ENCODE results near the gene TCF4. TPM values are rescaled to one million over a fixed set of nuclear protein-coding genes. Genes with fewer than 3 reads are reported as not detected.

TCF4 gene
- 100 to 1,000 TPM; 104 to 235 (median 142) TPM for polyA plus RNA-seq (ENCODE audit: insufficient read length in 12 of 12)
- long read RNA-seq, donor 1, full-length matches to known transcripts, result 11 of 58 reads
- long read RNA-seq, donor 1, partial matches to known transcripts, result 47 of 58 reads
- long read RNA-seq, donor 1, other reads (novel, unspliced or antisense), result 0 of 58 reads
- long read RNA-seq, donor 2, full-length matches to known transcripts, result 16 of 26 reads
- long read RNA-seq, donor 2, partial matches to known transcripts, result 10 of 26 reads
- long read RNA-seq, donor 2, other reads (novel, unspliced or antisense), result 0 of 26 reads
- long read RNA-seq, donor 3, full-length matches to known transcripts, result 6 of 13 reads
- long read RNA-seq, donor 3, partial matches to known transcripts, result 7 of 13 reads
- long read RNA-seq, donor 3, other reads (novel, unspliced or antisense), result 0 of 13 reads
- long read RNA-seq, donor 4, partial matches to known transcripts, result 0 of 3 reads
- long read RNA-seq, donor 4, other reads (novel, unspliced or antisense), result 0 of 3 reads
- long read RNA-seq, donor 5, full-length matches to known transcripts, result 9 of 25 reads
- long read RNA-seq, donor 5, partial matches to known transcripts, result 16 of 25 reads
- long read RNA-seq, donor 5, other reads (novel, unspliced or antisense), result 0 of 25 reads
- long read RNA-seq, donor 6, partial matches to known transcripts, result 0 of 4 reads
- long read RNA-seq, donor 6, other reads (novel, unspliced or antisense), result 0 of 4 reads
- long read RNA-seq, donor 7, full-length matches to known transcripts, result 11 of 11 reads
- long read RNA-seq, donor 7, partial matches to known transcripts, result 0 of 11 reads
- long read RNA-seq, donor 7, other reads (novel, unspliced or antisense), result 0 of 11 reads
- long read RNA-seq, donor 8, full-length matches to known transcripts, result 26 of 58 reads
- long read RNA-seq, donor 8, partial matches to known transcripts, result 32 of 58 reads
- long read RNA-seq, donor 8, other reads (novel, unspliced or antisense), result 0 of 58 reads
- long read RNA-seq, donor 9, partial matches to known transcripts, result 6 of 11 reads
- long read RNA-seq, donor 9, other reads (novel, unspliced or antisense), result 0 of 11 reads
- long read RNA-seq, donor 10, full-length matches to known transcripts, result 13 of 29 reads
- long read RNA-seq, donor 10, partial matches to known transcripts, result 16 of 29 reads
- long read RNA-seq, donor 10, other reads (novel, unspliced or antisense), result 0 of 29 reads
- long read RNA-seq, donor 11, full-length matches to known transcripts, result 12 of 12 reads
- long read RNA-seq, donor 11, partial matches to known transcripts, result 0 of 12 reads
- long read RNA-seq, donor 11, other reads (novel, unspliced or antisense), result 0 of 12 reads

DNA sequence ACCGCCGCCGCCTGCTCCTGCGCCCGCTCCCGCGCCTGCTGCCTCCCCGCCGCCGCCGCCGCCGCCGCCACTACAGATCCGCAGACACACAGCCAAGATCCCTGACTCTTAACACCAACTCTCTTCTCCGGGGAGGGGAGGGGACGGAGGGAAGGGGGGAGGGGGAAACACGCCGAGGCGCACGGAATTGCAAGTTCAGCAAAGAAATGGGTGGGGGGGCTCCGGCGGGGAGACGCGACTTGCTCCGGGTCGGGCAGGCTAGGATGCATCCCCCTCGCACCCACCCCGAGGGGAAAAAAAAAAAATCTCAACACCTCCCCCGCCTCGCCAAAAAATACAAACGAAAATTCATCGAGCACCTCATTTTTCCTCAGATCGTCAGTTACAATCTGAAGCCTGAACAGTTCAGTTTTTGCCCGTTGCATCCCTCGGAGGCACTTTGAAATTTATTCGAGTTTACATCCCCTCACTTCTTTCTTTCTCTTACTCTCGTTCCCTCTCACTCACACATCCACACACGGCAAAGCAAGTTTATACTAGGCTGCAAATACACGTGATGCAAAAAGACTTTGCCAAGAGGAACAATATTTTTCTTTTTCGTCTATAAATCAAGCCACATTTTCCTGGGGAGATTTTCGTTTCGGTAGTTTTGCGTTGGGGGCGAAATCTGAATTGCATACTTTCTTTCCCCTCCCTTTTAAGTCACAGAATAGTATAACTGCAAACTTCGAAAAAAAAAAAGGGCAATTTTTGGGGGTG lies at the start of gene TCF4:
Gene TCF4, minus strand, starts transcription at position 82 of the 759 bp plus-strand sequence. CDS start 1,076 bp downstream, outside the sequence.
- DNase-seq, result peak; percentile 76

- DNase-seq, result no peak
Observed at GRCh38 chr18:55637204-55637603, 49.2 kb upstream of the TCF4 start.

- no peak for DNase-seq
Observed at GRCh38 chr18:55635439-55635838, 47.4 kb upstream of the TCF4 start.

DNA sequence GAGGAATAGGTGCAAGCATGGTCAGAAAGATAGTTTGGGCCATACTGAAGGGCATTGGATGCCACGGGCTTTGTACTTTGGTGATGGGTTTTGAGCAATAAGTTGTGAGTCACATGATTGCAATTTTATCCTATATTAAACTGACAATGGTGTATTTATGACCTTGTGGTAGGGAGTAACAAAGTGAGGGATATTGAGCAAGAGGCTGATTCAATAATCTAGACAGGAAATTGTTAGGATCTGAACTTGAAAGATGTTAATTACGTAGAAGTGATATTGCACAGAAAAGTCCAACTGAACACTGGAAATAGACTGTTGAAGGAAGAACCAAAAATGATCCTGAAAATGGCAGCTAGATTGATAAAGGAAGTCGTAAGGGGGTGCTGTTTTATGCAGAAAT lies 46.6 kb upstream of the TCF4 start:
- no peak for DNase-seq

DNA sequence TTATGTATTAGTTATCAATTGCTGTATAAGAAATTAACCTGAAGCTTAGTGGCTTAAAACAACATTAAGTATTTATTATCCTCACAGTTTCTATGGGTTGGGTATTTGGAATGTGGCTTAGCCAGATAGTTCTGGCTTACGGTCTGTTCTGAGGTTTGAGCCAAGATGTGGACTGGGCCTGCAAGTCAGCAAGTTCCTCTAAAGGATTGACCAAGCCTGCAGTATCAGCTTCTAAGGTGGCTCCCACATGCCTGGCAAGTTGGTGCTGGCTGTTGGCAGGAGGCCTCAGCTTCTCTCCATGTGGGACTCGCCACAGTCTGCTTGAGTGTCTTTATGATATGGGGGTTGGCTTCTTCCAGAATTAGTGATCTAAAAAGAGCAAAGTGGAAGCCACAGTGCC lies 45.0 kb upstream of the TCF4 start:
- DNase-seq, result no peak

- no peak for DNase-seq
Observed at GRCh38 chr18:55629133-55629532, 41.1 kb upstream of the TCF4 start.

- DNase-seq, result no peak
Observed at GRCh38 chr18:55627007-55627406, 39.0 kb upstream of the TCF4 start.

GRCh38 chr18:55625901-55626300 lies 37.9 kb upstream of the TCF4 start:
- peak; percentile 15 for DNase-seq

DNA sequence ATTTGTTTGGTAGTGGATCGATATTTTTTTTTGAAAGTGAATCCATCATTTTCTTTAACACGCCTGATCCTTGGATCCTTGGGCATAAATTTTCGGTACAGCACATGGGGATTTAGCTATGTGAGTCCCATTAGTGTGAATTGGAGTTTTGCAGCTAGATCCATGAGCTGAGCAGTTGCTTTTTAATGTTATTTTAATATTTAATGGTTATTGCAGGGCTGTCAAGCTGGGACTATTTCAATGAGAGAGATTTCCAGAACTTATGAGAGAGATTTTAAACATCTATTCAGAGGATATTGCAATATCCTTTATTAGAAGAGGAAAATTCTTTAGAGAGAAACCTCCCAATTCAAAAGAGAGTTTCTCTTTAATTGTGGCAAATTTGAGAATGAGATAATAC lies 35.6 kb upstream of the TCF4 start:
- DNase-seq, result no peak

DNA sequence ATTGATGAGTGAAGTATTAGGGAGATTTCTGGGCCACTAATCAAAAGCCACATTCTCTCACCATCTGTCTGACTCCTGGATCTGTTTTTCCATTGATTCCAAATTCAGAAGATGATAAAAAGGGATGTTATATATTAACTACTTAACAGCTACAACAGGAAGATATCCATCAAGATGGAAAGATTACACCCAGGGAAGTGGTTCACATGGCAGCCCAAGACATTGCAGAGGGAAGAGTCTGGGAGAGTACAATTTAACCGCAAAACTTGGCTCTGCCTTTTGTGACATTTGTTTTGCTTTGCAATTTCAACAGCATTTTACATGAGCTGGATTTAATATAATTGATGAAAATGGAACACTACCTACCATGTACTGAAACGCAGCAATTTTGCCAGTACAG lies 22.5 kb upstream of the TCF4 start:
- no peak for DNase-seq

DNA sequence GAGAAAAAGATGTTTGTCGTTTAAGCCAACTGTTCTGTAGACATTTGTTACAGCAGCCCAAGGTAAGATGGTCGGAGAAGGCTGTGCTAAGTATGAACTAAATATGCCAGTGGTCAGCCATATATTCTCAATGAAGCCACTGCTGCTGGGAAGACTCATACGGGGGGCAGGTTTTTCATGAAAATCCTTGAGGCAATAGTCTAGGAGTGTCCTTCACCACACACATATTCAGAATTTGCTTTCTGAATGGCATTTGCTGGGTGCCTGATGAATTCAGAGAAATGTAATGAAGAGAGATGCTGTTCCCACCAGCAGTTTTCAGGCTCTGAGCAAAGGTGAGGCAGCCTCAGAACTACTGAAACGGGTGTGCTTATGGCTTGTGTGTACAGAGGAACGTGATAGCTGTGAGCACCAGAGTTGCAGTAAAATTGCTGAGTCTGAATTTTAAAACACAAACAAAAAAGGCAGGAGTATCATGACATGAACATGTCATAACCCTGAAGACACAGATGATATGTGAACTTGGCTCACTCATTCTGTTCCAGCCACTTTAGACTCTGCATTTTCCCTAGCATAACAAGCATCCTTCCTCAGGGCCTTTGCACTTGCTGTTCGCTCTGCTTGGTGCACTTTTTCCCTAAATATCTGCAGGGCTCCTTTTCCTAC lies 21.3 kb upstream of the TCF4 start:
- no peak for DNase-seq

GRCh38 chr18:55608497-55608896 lies 20.5 kb upstream of the TCF4 start:
- DNase-seq, result no peak

DNA sequence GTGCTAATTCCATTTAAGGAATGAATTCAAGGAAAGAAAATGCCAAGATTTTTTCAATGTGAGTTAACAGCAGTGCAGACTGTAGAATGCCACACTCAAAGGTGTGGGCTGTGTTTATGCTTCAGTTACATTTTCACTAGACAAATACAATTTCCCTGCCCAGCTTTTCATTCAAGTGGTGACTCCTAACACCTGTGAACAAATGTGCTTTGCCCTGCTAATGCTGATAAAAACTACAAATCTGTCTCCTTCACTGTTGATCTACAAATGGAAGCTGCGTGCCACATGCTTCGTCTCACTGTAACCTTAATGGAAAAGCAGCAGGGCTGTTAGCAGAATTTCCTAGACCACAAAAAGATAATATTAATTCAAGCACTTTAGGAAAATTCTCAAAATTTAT lies 19.8 kb upstream of the TCF4 start:
- no peak for DNase-seq

- no peak for DNase-seq
Observed at GRCh38 chr18:55605733-55606338, 17.8 kb upstream of the TCF4 start.

- no peak for DNase-seq
Observed at GRCh38 chr18:55603775-55604174, 15.8 kb upstream of the TCF4 start.

- no peak for DNase-seq
Observed at GRCh38 chr18:55593888-55594287, 5.9 kb upstream of the TCF4 start.

GRCh38 chr18:55592572-55592971 lies 4.6 kb upstream of the TCF4 start:
- no peak for DNase-seq

GRCh38 chr18:55592106-55592505 lies 4.1 kb upstream of the TCF4 start:
- DNase-seq, result no peak

DNA sequence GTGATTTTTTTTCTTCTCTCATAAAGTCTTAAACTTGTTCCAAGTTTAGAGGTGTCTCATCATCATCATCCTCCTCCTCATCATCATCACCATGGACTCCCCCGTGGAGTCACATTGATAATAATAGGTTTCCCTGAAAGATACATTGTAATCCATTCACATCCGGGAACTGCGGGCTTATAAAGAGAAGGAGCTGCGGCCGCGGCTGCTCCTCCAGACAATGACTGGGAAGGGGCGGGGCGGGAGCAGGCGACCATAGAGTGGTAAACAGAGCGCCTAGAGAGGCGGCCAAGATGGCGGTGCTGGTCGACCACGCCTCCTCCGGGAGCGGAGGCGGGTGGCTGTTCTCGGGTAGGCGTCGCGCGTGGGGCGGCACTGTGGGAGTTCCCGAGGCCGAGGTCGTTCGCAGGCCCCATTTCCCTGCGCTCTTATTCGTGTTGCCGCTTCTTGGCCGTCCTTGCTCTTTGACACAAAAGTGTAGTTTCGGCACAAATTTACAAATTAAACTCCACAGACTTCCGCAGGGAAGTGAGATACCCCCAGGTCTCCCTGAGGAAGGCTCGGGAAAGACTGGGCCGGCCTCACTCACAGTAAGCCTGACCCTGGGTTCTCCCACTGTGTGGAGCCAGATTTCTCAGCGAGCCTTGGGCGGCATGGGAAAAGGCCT lies 1.8 kb upstream of the TCF4 start:
- peak; percentile 98 for DNase-seq

Data from muscle of arm (tissue), 14 donors.